ENCODE measurements around the gene USP44. TPM values are rescaled to one million over a fixed set of nuclear protein-coding genes. Genes with fewer than 3 reads are reported as not detected.
A peak's percentile ranks its signal among the peaks of the same experiment; 100 is the strongest.

USP44 gene
- total and polyA plus RNA-seq, 2 of the 4 experiments (the other 2 are of a cell fraction), result 13.0 to 33.5 TPM

DNA sequence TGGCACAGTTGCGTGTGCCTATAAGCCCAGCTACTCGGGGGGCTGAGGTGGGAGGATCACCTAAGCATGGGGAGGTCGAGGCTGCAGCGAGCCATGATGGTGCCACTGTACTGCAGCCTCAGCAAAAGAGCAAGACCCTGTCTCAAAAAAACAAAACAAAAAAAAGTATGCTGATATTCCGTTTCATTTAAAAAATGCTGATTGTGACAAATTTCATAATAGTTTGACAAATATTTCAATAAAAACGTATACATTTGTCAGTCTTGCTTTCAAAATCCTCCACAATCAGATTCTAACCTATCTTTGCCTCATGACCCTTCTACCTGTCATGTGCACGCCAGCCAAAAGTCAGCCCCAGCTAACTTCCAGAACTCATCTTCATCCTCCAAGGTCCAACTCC lies 9.8 kb downstream of the USP44 start:
- peaks cover 44 to 50% of the 10 kb centered on the region in 2 experiments for H3K79me1 ChIP-seq (ENCODE audit: low read depth in 1 of 2, low read length in 2 of 2)
- no peak overlapping the region for H3K4ac ChIP-seq (ENCODE audit: low read depth, low read length)
- no peak overlapping the region for H3K4me2 ChIP-seq (ENCODE audit: low read depth, low read length)
- H3K27ac ChIP-seq (ENCODE audit: insufficient read depth, low read length), result no peak overlapping the region
- peaks cover 10% of the 10 kb centered on the region for H3K4me1 ChIP-seq (ENCODE audit: control insufficient read depth, insufficient read depth, low read length)
- H3K9ac ChIP-seq (ENCODE audit: low read depth, low read length), result no peak overlapping the region
- ATAC-seq (ENCODE audit: low read depth), result no peak
- peaks cover 6% of the 10 kb centered on the region for H3K9me1 ChIP-seq (ENCODE audit: insufficient read depth, low read length)
- no TSS peak for BruUV-seq (replicated peaks)
- CTCF ChIA-PET, result no interaction called here
- no peaks in the 10 kb centered on the region; the same call in 1 of the 2 replicates for H4K20me1 ChIP-seq (ENCODE audit: insufficient read depth, low read length)
- no peak overlapping the region for H2AK9ac ChIP-seq (replicated peaks; ENCODE audit: low read depth, low read length, poor library complexity)
- peak overlapping the region in 1 of 2 experiments; percentile 14; a peak in 1 of 4 replicates for H4K8ac ChIP-seq (ENCODE audit: low read depth in 2 of 2, low read length in 2 of 2)
- in situ Hi-C loops (cut with MboI; ENCODE audit: low sequenced_read_pairs) (no loop called here), intact Hi-C loops (cut with micrococcal nuclease) (no loop called here), dilution Hi-C loops (cut with HindIII; ENCODE audit: low sequenced_read_pairs, unreplicated experiment) (no loop called here)
- no peak overlapping the region for H2AFZ ChIP-seq (replicated peaks; ENCODE audit: low read length, poor library complexity)
- no peak overlapping the region for H3K4me3 ChIP-seq (ENCODE audit: insufficient read depth, low read depth, low read length)
- 100% methylated on average over 2 of the region's 7 CpGs; no CpG with 5 or more reads in 1 of the 2 experiments for WGBS, 2 experiments (ENCODE audit: extremely low coverage in 2 of 2, insufficient read length in 1 of 2)
- no peak overlapping the region for H3K14ac ChIP-seq (replicated peaks; ENCODE audit: low read depth, low read length)
- H2AK5ac ChIP-seq (ENCODE audit: low read depth, low read length), result peak overlapping the region; percentile 47; the same call in 1 of the 2 replicates
- H2BK5ac ChIP-seq (ENCODE audit: low read depth, low read length, poor library complexity, severe bottlenecking), result no peak overlapping the region
- no peak overlapping the region; the same call in 1 of the 2 replicates for H2BK120ac ChIP-seq (ENCODE audit: low read depth, low read length)
- no peaks in the 10 kb centered on the region for H3K36me3 ChIP-seq (ENCODE audit: control insufficient read depth, insufficient read depth, low read length)
- H3K18ac ChIP-seq (ENCODE audit: low read depth, low read length), result no peak overlapping the region
- no peak for TF ChIP-seq MXI1 (IDR thresholded peaks at IDR 0.05; ENCODE audit: borderline replicate concordance, low read depth, low read length)
- TF ChIP-seq, protein P1, sequence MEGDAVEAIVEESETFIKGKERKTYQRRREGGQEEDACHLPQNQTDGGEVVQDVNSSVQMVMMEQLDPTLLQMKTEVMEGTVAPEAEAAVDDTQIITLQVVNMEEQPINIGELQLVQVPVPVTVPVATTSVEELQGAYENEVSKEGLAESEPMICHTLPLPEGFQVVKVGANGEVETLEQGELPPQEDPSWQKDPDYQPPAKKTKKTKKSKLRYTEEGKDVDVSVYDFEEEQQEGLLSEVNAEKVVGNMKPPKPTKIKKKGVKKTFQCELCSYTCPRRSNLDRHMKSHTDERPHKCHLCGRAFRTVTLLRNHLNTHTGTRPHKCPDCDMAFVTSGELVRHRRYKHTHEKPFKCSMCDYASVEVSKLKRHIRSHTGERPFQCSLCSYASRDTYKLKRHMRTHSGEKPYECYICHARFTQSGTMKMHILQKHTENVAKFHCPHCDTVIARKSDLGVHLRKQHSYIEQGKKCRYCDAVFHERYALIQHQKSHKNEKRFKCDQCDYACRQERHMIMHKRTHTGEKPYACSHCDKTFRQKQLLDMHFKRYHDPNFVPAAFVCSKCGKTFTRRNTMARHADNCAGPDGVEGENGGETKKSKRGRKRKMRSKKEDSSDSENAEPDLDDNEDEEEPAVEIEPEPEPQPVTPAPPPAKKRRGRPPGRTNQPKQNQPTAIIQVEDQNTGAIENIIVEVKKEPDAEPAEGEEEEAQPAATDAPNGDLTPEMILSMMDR (conservative IDR thresholded peaks at IDR 0.05; ENCODE audit: low read depth, low read length), result no peak
- TF ChIP-seq CEBPB (IDR thresholded peaks at IDR 0.05; ENCODE audit: low read depth, low read length), result no peak
- peak; percentile 95 for TF ChIP-seq MAFK (IDR thresholded peaks at IDR 0.05; ENCODE audit: low read depth, low read length)
- TF ChIP-seq FOS (IDR thresholded peaks at IDR 0.05; ENCODE audit: low read depth, low read length), result no peak
- no peak overlapping the region; the same call in 2 of the 3 replicates for H2BK15ac ChIP-seq (ENCODE audit: low read depth, low read length)
- H2BK20ac ChIP-seq (ENCODE audit: low read depth, low read length), result no peak overlapping the region
- 0 out of 2 replicates have a peak overlapping the region, but pooled peaks have one; percentile 5 for H4K5ac ChIP-seq (ENCODE audit: low read depth, low read length)
- no peak overlapping the region for H3K56ac ChIP-seq (ENCODE audit: extremely low read depth, insufficient read depth, low read length)
- H3K23ac ChIP-seq (ENCODE audit: low read depth, low read length), result no peak overlapping the region
- H4K91ac ChIP-seq (ENCODE audit: insufficient read depth, low read depth, low read length), result no peak overlapping the region
- no peak for DNase-seq
- H3K9me3 ChIP-seq (ENCODE audit: control insufficient read depth, insufficient read depth, low read length), result no peaks in the 10 kb centered on the region
- POLR2A ChIA-PET (ENCODE audit: unreplicated experiment), result no interaction called here
- no peaks in the 10 kb centered on the region for H3K27me3 ChIP-seq (ENCODE audit: control insufficient read depth, insufficient read depth, low read length)

Data from IMR-90 (cell line).